Skeletal muscle cell (primary cell): ENCODE data around the gene PRRT2.
A peak's percentile ranks its signal among the peaks of the same experiment; 100 is the strongest.

Experiments used
- DNase-seq: peaks from one replicate; pipeline ENCODE4 v3.0.0-alpha.2; 2010; ENCODE audit warnings: low read depth
- H3K4me3 ChIP-seq: 2 replicates; pipeline ENCODE4 v1.5.1; 2011; ENCODE audit warnings: low read depth, mild to moderate bottlenecking, control low read depth, low read length, moderate library complexity

PRRT2 gene

GRCh38 chr16:29809850-29810698 is 1.9 kb upstream of the PRRT2 start:
- no peak for DNase-seq
- H3K4me3 ChIP-seq, result peak overlapping the region; percentile 22

GRCh38 chr16:29810699-29811169 is 1.3 kb upstream of the PRRT2 start:
- DNase-seq, result no peak
- H3K4me3 ChIP-seq, result peak overlapping the region; percentile 13

- H3K4me3 ChIP-seq, result peak overlapping the region; percentile 68
- peak; percentile 92 for DNase-seq
Measured at GRCh38 chr16:29811170-29811895, 660 bp upstream of the PRRT2 start.

- no peak for DNase-seq
- H3K4me3 ChIP-seq, result peak overlapping the region; percentile 68
Measured at GRCh38 chr16:29812754-29813643, 1.0 kb downstream of the PRRT2 start.

- DNase-seq, result no peak
- H3K4me3 ChIP-seq, result no peak overlapping the region
Measured at GRCh38 chr16:29813644-29814562, 1.9 kb downstream of the PRRT2 start.

- peak overlapping the region; percentile 82 for H3K4me3 ChIP-seq
- no peak for DNase-seq
Measured at GRCh38 chr16:29814592-29814991, 2.6 kb downstream of the PRRT2 start.

GRCh38 chr16:29815032-29815721 is 3.2 kb downstream of the PRRT2 start:
- DNase-seq, result no peak
- peak overlapping the region; percentile 82 for H3K4me3 ChIP-seq

GRCh38 chr16:29815793-29816693 is 4.0 kb downstream of the PRRT2 start, which contains the start of gene PAGR1:
Gene PAGR1, plus strand, starts transcription at chr16:29816152. Its CDS starts 374 bp downstream, at chr16:29816526.
- peak within 1 kb of the TSS; percentile 82 for H3K4me3 ChIP-seq
- DNase-seq, result peak; percentile 99

- no peak for DNase-seq
- peak overlapping the region; percentile 82 for H3K4me3 ChIP-seq
Measured at GRCh38 chr16:29816694-29817441, 4.9 kb downstream of the PRRT2 start.

- H3K4me3 ChIP-seq, result no peak overlapping the region
- DNase-seq, result no peak
Measured at GRCh38 chr16:29818082-29818481, 6.1 kb downstream of the PRRT2 start.

GRCh38 chr16:29819506-29819905 is 7.5 kb downstream of the PRRT2 start:
- DNase-seq, result no peak
- H3K4me3 ChIP-seq, result no peak overlapping the region

- no peak for DNase-seq
Measured at GRCh38 chr16:29820271-29820701, 8.3 kb downstream of the PRRT2 start, which contains the start of gene MVP. Gene MVP, plus strand, starts transcription at chr16:29820462. Its CDS starts 10,088 bp downstream, at chr16:29830550.

GRCh38 chr16:29820730-29821642 is 9.0 kb downstream of the PRRT2 start:
- H3K4me3 ChIP-seq, result peak overlapping the region; percentile 74
- no peak for DNase-seq

More at GRCh38 chr16:29820271-29820701, 8.3 kb downstream of the PRRT2 start, which contains the start of gene MVP:
- peak within 1 kb of the TSS; percentile 74 for H3K4me3 ChIP-seq

- DNase-seq, result no peak
- peak overlapping the region; percentile 74 for H3K4me3 ChIP-seq
Measured at GRCh38 chr16:29821643-29822115, 9.7 kb downstream of the PRRT2 start.

- no peak overlapping the region for H3K4me3 ChIP-seq
- DNase-seq, result no peak
Measured at GRCh38 chr16:29824589-29825144, 12.7 kb downstream of the PRRT2 start.
